Activated CD4-positive, alpha-beta T cell treated with anti-CD3 and anti-CD28 coated beads, Interleukin-2, amount 10 ng/mL, durations not matched to agents 24 days and 14 days (primary cell): Measurements from ENCODE around the gene HP. TPM values are rescaled to one million over a fixed set of nuclear protein-coding genes. Genes with fewer than 3 reads are reported as not detected.

Experiments
- DNase-seq: peaks from one replicate; pipeline ENCODE4 v3.0.0; 2022
- H3K27ac Mint-ChIP-seq: one replicate; pipeline ENCODE4 v1.8.0; 2022; ENCODE audit warnings: mild to moderate bottlenecking, mixed read lengths
- H3K27me3 Mint-ChIP-seq: one replicate; pipeline ENCODE4 v1.8.0; 2022; ENCODE audit warnings: mixed read lengths
- H3K36me3 Mint-ChIP-seq: one replicate; pipeline ENCODE4 v1.8.0; 2022; ENCODE audit warnings: low read depth, mild to moderate bottlenecking, mixed read lengths
- H3K4me1 Mint-ChIP-seq: one replicate; pipeline ENCODE4 v1.8.0; 2021; ENCODE audit warnings: mixed read lengths
- H3K4me3 Mint-ChIP-seq: one replicate; pipeline ENCODE4 v1.8.0; 2022; ENCODE audit warnings: mild to moderate bottlenecking, moderate library complexity, mixed read lengths
- H3K9me3 Mint-ChIP-seq: one replicate; pipeline ENCODE4 v1.8.0; 2021; ENCODE audit warnings: mixed read lengths
- intact Hi-C: fragments of 100-400 bp; cut with micrococcal nuclease; formaldehyde crosslinking; loops from one replicate; pipeline ENCODE4 v1.15.1; 2023
- total RNA-seq: library from RNA; stranded (reverse); gene quantifications from 2 replicates; pipeline ENCODE4 v1.2.3, GENCODE V29; 2022

The HP gene
- total RNA-seq, 1 donor from 2014 or later, result not detected

- no peak for DNase-seq
- no peaks in the 10 kb centered on the region for H3K9me3 Mint-ChIP-seq
- H3K36me3 Mint-ChIP-seq, result peaks cover 73% of the 10 kb centered on the region
- H3K4me3 Mint-ChIP-seq, result no peak overlapping the region
- no peaks in the 10 kb centered on the region for H3K4me1 Mint-ChIP-seq
- intact Hi-C loops, result no loop called here
- H3K27ac Mint-ChIP-seq, result no peak overlapping the region
- H3K27me3 Mint-ChIP-seq, result no peaks in the 10 kb centered on the region
These were observed 54.2 kb downstream of the HP start for GRCh38 chr16:72108353-72109102.

- no peaks in the 10 kb centered on the region for H3K27me3 Mint-ChIP-seq
- no peak for DNase-seq
- H3K4me1 Mint-ChIP-seq, result no peaks in the 10 kb centered on the region
- intact Hi-C loops, result no loop called here
- H3K9me3 Mint-ChIP-seq, result no peaks in the 10 kb centered on the region
- no peak overlapping the region for H3K4me3 Mint-ChIP-seq
- H3K27ac Mint-ChIP-seq, result no peak overlapping the region
- peaks cover 65% of the 10 kb centered on the region for H3K36me3 Mint-ChIP-seq
These were observed 55.0 kb downstream of the HP start for GRCh38 chr16:72109300-72109699.

GRCh38 chr16:72109966-72110530 is 55.7 kb downstream of the HP start:
- Mint-ChIP-seq H3K36me3 (peaks cover 59% of the 10 kb centered on the region), H3K4me3 (no peak overlapping the region), H3K9me3 (no peaks in the 10 kb centered on the region), H3K4me1 (no peaks in the 10 kb centered on the region), H3K27ac (no peak overlapping the region), H3K27me3 (no peaks in the 10 kb centered on the region)
- intact Hi-C loops, result no loop called here
- no peak for DNase-seq

Other genes starting within 250 kb of the HP start
- gene AP1G1, start 245.7 kb upstream of the HP start, total RNA-seq, result 98.3 and 99.5 TPM in 2 replicates
- gene ATXN1L, start 208.5 kb upstream of the HP start, total RNA-seq, result 16.7 and 19.3 TPM in 2 replicates
- gene ZNF821, start 170.3 kb upstream of the HP start, total RNA-seq, result 5.9 and 6.5 TPM in 2 replicates
- gene IST1, start 159.0 kb upstream of the HP start, total RNA-seq, result 149 and 156 TPM in 2 replicates
- not detected in 2 replicates for gene PKD1L3, start 54.1 kb upstream of the HP start, total RNA-seq
- gene DHODH, start 45.8 kb upstream of the HP start, total RNA-seq, result 31.8 and 33.7 TPM in 2 replicates
- not detected in 2 replicates for gene HPR, start 8.7 kb downstream of the HP start, total RNA-seq
- 23.4 and 23.7 TPM in 2 replicates for gene TXNL4B, start 39.1 kb downstream of the HP start, total RNA-seq
- gene DHX38, start 39.3 kb downstream of the HP start, total RNA-seq, result 91.0 and 98.1 TPM in 2 replicates
- 0.21 TPM in 1 of 2 replicates, not detected in the other for gene PMFBP1, start 117.7 kb downstream of the HP start, total RNA-seq